Sigmoid colon (tissue), 4 donors: ENCODE measurements around the gene STAP2.

ENCODE experiments used
- CTCF ChIP-seq, 4 experiments: fragments of 450-650 bp in 3 of 4; fragments of 200-600 bp in 1 of 4; IDR thresholded peaks; one replicate each; pipeline ENCODE4 v1.5.1; 2016 to 2019; ENCODE audit warnings: antibody characterized with exemption in 4 of 4, mild to moderate bottlenecking in 3 of 4, moderate library complexity in 2 of 4
- EP300 ChIP-seq, 4 donors: sonication (generic); formaldehyde crosslinking; IDR thresholded peaks; one replicate each; pipeline ENCODE4 v1.6.1; 2017; ENCODE audit warnings: antibody characterized with exemption in 4 of 4
- POLR2A ChIP-seq, 2 donors: fragments of 450-650 bp; IDR thresholded peaks; one replicate each; pipeline ENCODE4 v1.6.1; 2016; ENCODE audit warnings: antibody characterized with exemption in 2 of 2, mild to moderate bottlenecking in 2 of 2, moderate library complexity in 2 of 2
- POLR2AphosphoS5 ChIP-seq, 4 donors: sonication (generic); formaldehyde crosslinking; IDR thresholded peaks; one replicate each; pipeline ENCODE4 v1.6.1; 2017; ENCODE audit warnings: antibody characterized with exemption in 4 of 4

- TF ChIP-seq CTCF (IDR thresholded peaks at IDR 0.05) (no peak), POLR2A (IDR thresholded peaks at IDR 0.05) (no peak), POLR2AphosphoS5 (IDR thresholded peaks at IDR 0.05) (no peak), EP300 (IDR thresholded peaks at IDR 0.05) (no peak)
Observed at GRCh38 chr19:4346020-4346383, 7.4 kb upstream of the STAP2 start.
